Activated CD4-positive, CD25-positive, alpha-beta regulatory T cell treated with anti-CD3 and anti-CD28 coated beads, Interleukin-2, amount 50 U/mL, for 16 hours (primary cell): ENCODE results near the gene ANXA2R.

ENCODE experiments used
- DNase-seq: peaks from one replicate; pipeline ENCODE4 v3.0.0-alpha.2; 2020; ENCODE audit warnings: low read depth, low spot score

ANXA2R gene

DNA sequence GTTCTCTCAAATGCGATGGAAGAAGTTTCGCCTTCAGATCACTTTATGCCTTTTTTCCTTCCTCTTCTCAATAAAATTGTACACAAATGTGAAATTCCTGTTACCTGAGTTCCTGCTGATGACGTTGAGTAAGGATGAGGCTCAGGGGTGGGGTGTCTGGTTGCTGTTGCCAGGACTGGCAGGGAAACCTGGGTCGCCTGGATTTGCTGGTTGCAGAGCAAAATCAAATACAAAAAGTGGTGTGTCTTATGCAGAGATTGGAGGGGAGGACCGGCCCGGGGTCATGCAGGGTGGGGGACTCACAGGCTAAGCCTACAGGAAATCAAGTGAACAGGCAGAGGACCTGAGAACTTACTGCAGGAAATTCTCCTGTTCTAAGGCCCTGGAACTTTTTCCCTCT, 39.2 kb downstream of the ANXA2R start:
- DNase-seq, result no peak

DNA sequence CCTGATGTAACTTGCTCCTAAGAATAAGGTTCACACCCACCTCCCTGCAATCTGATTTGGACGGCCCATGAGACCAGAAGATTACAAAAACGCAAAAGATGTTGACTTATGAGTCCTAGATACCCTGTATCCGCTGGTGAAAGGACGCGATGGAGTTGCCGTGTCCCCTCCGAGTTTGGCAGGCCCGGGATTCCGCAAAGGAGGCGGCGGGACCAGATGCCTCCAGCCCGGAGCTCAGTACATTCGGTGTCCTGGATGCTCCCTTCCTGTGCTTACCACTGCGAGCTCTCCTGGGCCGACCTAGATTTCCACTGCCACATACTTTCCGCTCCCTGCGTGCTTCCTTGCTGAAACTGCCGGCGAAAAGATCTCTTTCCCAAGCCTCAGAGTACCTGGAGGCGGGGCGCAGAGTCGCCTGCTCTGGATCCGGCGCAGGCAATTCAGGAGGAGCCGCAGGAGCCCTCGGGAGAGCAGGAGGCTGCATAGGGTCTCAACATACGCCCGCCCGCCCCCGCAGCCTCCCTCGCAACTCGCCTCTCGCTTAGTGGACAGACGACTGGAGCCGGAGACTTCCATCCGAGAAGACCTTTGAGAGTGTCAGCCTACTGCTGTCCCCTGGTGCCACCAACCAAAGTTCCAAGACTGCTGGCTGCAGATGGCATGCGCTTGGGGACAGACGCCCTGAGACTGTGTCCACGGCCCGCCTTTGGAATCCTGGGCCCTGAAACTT, 39.8 kb downstream of the ANXA2R start:
- no peak for DNase-seq

DNA sequence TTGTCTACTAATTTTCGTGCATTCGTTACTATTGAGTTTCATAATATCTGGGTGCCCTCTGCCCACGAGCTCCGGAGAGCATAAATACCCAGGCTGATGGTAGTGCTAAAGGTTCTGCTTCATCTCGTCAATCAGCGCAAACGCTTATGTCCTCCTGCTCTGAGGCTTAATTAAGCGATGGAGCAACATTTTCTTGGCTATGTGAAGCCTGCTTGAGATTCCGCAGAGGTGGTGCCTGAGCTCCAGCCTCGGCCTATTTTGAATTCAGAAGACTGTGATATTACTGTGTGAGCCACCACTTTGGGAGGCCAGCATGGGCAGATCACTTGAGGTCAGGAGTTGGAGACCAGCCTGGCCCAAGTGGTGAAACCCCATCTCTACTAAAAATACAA, 44.8 kb downstream of the ANXA2R start:
- DNase-seq, result no peak

DNA sequence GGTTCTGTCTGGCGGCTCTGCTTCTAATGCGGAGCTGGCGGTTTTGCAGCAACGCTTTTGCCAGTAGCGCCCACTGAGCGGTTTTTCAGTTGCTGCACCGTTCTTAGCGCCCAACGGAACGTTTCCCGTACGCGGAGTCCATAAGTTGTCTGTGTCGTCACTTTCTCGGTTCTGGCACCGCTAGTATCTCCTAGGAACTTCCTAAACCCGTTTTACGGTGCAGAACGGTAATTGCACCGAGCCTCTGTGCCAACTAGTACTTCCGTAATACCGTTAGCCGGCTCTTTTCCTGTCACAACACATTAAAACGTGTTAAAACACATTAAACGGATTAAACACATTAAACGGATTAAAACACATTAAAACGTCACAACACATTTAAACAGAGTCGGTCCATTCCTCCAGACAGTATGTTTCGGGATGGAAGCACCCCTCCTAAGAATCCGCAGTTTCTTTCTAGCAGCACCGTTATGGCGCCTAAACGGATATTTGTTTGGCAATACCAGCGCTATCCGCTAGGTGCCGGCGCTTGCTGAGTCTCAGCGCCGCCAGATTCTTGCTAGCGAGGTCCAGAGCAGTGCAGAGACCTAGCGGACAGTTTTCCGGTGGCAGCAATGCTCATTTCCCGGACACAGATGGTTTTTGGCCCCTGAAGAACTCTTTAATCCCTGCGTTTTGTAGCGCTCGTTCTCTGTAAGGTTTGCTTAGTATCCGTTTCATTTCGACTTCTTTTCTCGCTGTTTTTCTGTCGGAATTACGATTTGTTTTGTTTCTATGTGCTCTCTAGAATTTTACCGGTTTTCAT, 45.4 kb downstream of the ANXA2R start:
- peak; percentile 73 for DNase-seq

DNA sequence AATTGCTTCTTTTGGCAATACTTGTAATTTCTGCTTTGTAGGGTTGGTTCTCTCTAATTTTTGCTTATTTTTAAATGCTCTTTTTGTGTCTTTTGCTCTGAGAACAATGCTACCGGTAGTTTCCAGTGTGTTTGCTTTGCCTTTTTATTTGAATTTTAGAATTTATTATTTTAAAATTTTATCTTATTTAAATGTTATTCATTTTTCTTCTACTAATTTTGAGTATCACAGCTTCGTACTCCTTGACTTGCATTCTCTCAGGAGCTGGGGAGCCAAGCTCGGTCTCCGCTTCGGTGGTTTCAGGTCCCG, 45.9 kb downstream of the ANXA2R start:
- no peak for DNase-seq

DNA sequence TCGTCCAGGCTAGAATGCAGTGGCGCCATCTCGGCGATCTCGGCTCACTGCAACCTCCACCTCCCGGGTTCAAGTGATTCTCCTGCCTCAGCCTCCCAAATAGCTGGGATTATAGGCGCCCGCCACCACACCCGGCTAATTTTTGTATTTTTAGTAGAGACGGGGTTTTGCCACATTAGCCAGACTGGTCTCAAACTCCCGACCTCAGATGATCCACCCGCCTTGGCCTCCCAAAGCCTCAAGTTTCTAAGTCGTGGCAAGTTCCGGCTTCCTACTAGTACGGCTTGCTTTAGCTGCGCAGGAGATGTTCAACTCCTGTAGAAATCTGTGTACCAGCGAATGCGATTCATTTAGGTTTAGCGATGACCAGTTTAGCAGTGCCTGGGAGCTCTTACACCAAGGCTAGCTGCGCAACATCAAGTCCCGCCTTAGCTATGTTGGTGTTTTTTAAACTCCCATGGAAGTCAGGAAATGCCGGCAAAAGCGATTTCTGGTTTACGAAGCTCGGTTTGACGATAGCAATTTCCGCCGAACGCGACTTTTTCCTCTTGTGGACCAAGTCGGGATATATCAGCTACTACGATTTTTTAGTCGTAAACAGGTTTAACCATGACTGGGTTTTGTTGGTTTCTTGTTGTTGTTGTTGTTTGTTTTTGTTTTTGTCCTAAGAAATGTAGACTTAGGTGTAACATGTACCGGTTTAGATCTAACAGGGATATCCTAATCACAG, 46.4 kb downstream of the ANXA2R start:
- no peak for DNase-seq

DNA sequence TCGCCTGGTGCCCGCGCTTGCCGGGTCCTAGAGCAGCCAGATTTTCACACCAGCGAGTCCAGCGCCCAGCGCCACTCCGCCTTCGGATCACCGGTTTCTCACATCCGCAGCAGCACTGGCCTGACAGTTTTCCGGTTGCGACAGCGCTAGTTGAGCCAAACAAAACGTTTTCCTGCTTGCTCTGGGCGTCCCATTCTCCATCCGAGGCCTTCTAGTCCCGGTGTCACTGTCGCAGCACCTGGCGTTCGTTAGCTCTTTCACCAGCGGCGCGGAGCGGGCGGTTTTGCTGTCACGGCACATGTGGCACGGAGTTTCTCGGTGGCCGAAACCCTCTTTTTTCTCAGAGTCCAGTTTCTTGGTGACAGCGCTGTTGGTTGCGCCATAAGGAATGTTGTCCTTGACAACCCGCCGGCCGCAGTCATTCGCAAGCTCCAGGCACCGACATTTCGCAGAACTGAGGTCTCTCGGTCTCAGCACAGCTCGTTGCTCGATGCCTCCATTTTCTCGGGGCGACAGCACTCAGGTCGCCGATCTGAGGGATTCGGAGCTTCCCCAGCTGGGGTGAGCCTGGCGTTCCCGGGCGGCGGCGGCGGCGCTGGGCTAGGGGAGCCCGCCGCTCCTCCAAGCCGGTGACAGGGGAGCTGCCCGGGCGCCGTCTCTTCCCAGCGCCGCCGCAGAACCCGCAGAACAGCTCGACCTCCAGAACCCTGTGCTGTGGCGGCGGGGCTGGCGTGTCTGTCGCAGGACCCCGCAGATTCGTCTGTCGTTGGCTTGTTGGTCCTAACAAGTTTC, 47.8 kb downstream of the ANXA2R start:
- peak; percentile 38 for DNase-seq

DNA sequence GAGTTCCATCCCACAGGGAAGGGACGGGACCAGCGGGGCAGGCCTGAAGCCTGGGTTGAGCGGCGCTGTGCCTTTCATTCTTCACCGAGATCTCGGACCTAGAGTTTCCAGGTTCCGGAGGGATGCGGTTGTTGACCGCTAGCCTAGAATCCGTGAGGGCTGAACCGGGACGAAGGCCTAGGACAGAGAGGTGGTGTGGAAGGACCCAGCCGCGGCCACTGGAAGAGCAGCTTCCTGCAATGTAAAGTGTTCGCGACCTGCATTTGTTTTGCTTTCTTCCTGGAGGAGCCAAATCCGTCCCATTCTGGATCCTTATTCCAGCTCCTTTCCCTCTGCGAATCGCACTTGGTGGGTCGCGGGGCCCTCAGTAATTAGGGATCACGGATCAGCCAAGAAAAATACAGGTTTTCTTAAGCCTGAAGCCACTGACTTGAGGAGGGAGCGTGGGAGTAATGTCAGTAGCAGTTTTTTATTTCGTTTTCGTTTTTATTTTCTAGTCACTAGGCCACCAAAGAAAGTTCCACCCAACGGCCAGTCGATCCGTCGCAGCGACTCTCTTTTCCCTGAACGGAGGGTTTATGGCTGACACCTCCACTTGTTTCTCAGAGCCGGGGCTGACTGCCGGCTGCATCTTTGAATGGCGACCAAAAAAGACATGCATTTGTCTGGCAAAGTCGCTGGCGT, 48.6 kb downstream of the ANXA2R start:
- DNase-seq, result no peak

DNA sequence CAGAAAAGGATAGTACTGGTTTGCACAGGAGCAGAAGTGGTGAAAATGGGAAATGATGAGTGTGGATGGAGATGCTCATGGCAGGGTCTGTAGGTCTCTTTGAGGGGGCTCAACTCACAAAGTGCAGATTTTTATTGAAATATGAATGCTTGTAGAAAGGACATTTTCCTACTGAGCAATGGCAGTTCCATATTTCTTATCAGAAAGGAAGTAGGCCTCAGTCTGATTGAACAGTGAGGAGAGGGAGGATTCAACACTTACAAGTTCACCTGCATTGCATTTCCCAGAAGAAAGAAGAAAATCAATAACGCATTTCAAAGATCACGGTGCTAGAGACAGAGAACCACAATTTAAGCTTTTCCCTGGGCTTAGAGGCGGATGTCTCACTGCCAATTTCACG, 49.2 kb downstream of the ANXA2R start:
- DNase-seq, result no peak
